Mesenchymal stem cell (in vitro differentiated cells and primary cell): ENCODE measurements around the gene USP38.
A peak's percentile ranks its signal among the peaks of the same experiment; 100 is the strongest.

Experiments used
- DNase-seq: peaks from one replicate; pipeline ENCODE4 v3.0.0-alpha.2; 2013
- H2AFZ ChIP-seq: one replicate; pipeline ENCODE4 v1.6.1; 2013; ENCODE audit warnings: low read depth, mild to moderate bottlenecking, control low read depth, inconsistent platforms, low read length, moderate library complexity
- H2AK5ac ChIP-seq: 2 replicates; pipeline ENCODE4 v1.6.1; 2013; ENCODE audit warnings: low read length, moderate library complexity, mild to moderate bottlenecking, inconsistent platforms; ENCODE audit not compliant: severe bottlenecking
- H2BK120ac ChIP-seq: one replicate; pipeline ENCODE4 v1.6.1; 2013; ENCODE audit warnings: low read depth, mild to moderate bottlenecking, inconsistent platforms, low read length, moderate library complexity
- H2BK12ac ChIP-seq, 2 experiments: one replicate each; pipeline ENCODE4 v1.6.1; 2013; ENCODE audit warnings: inconsistent platforms in 2 of 2, low read length in 2 of 2, mild to moderate bottlenecking in 2 of 2, moderate library complexity in 2 of 2, control low read depth in 1 of 2
- H2BK15ac ChIP-seq: one replicate; pipeline ENCODE4 v1.6.1; 2013; ENCODE audit warnings: mild to moderate bottlenecking, low read depth, inconsistent platforms; ENCODE audit not compliant: poor library complexity, severe bottlenecking
- H2BK5ac ChIP-seq: 2 replicates; pipeline ENCODE4 v1.6.1; 2013; ENCODE audit warnings: low read depth, mild to moderate bottlenecking, low read length, control low read depth, inconsistent platforms; ENCODE audit not compliant: poor library complexity, severe bottlenecking
- H3K14ac ChIP-seq, 2 experiments: one replicate each; pipeline ENCODE4 v1.6.1; 2013; ENCODE audit warnings: inconsistent platforms in 2 of 2, low read length in 2 of 2, control low read depth in 1 of 2, mild to moderate bottlenecking in 1 of 2, moderate library complexity in 1 of 2
- H3K18ac ChIP-seq, 2 experiments: one replicate each; pipeline ENCODE4 v1.6.1; 2013; ENCODE audit warnings: inconsistent platforms in 2 of 2, low read length in 2 of 2, control low read depth in 1 of 2, low read depth in 1 of 2, mild to moderate bottlenecking in 1 of 2
- H3K23ac ChIP-seq, 2 experiments: one replicate each; pipeline ENCODE4 v1.6.1; 2013; ENCODE audit warnings: inconsistent platforms in 2 of 2, low read length in 2 of 2, mild to moderate bottlenecking in 2 of 2, moderate library complexity in 2 of 2, control low read depth in 1 of 2
- H3K27ac ChIP-seq: 2 replicates; pipeline ENCODE4 v1.5.1; 2013; ENCODE audit warnings: mild to moderate bottlenecking, moderate library complexity, low read length, control low read depth, inconsistent platforms; ENCODE audit not compliant: poor library complexity, severe bottlenecking
- H3K27me3 ChIP-seq, 2 experiments: 2 replicates each; pipeline versions ENCODE4 v1.6.1 to v1.7.0; 2013; ENCODE audit warnings: low read length in 2 of 2, mild to moderate bottlenecking in 2 of 2, moderate library complexity in 2 of 2, control low read depth in 1 of 2, inconsistent platforms in 1 of 2; ENCODE audit not compliant: control insufficient read depth in 1 of 2, insufficient read depth in 1 of 2
- H3K36me3 ChIP-seq, 2 experiments: 2 replicates each; pipeline versions ENCODE4 v1.6.1 to v1.7.0; 2013; ENCODE audit warnings: low read length in 2 of 2, control low read depth in 1 of 2, inconsistent platforms in 1 of 2, low read depth in 1 of 2, mild to moderate bottlenecking in 1 of 2; ENCODE audit not compliant: insufficient read depth in 2 of 2, control insufficient read depth in 1 of 2
- H3K4ac ChIP-seq, 2 experiments: one replicate each; pipeline ENCODE4 v1.6.1; 2013; ENCODE audit warnings: inconsistent platforms in 2 of 2, low read length in 2 of 2, mild to moderate bottlenecking in 2 of 2, moderate library complexity in 2 of 2, control low read depth in 1 of 2, low read depth in 1 of 2
- H3K4me1 ChIP-seq: 2 replicates; pipeline ENCODE4 v1.6.1; 2013; ENCODE audit warnings: low read depth, low read length, control low read depth; ENCODE audit not compliant: control insufficient read depth, insufficient read depth
- H3K4me2 ChIP-seq: 2 replicates; pipeline ENCODE4 v1.6.1; 2013; ENCODE audit warnings: low read length, mild to moderate bottlenecking, inconsistent platforms; ENCODE audit not compliant: poor library complexity, severe bottlenecking
- H3K4me3 ChIP-seq, 2 experiments: 2 replicates each; pipeline versions ENCODE4 v1.5.1 to v1.7.0; 2013; ENCODE audit warnings: low read length in 2 of 2, mild to moderate bottlenecking in 2 of 2, control low read depth in 1 of 2, low read depth in 1 of 2; ENCODE audit not compliant: insufficient read depth in 1 of 2
- H3K79me1 ChIP-seq: replicated peaks from 2 replicates; pipeline ENCODE4 v1.6.1; 2013; ENCODE audit warnings: mild to moderate bottlenecking, control low read depth, low read length, inconsistent platforms; ENCODE audit not compliant: poor library complexity, severe bottlenecking
- H3K9ac ChIP-seq: 2 replicates; pipeline ENCODE4 v1.7.0; 2013; ENCODE audit warnings: mild to moderate bottlenecking, low read length, moderate library complexity
- H3K9me3 ChIP-seq: 2 replicates; pipeline ENCODE4 v1.7.0; 2013; ENCODE audit warnings: mild to moderate bottlenecking, low read length; ENCODE audit not compliant: control insufficient read depth
- H4K8ac ChIP-seq: one replicate; pipeline ENCODE4 v1.6.1; 2013; ENCODE audit warnings: inconsistent platforms, mild to moderate bottlenecking, low read length, moderate library complexity
- H4K91ac ChIP-seq: one replicate; pipeline ENCODE4 v1.6.1; 2013; ENCODE audit warnings: mild to moderate bottlenecking, low read length, inconsistent platforms
- WGBS: methylation state at CpG from one replicate; pipeline ENCODE4 v1.1.7; 2013; ENCODE audit warnings: mixed read lengths; 5-methylcytosine and 5-hydroxymethylcytosine counted together

USP38 gene

DNA sequence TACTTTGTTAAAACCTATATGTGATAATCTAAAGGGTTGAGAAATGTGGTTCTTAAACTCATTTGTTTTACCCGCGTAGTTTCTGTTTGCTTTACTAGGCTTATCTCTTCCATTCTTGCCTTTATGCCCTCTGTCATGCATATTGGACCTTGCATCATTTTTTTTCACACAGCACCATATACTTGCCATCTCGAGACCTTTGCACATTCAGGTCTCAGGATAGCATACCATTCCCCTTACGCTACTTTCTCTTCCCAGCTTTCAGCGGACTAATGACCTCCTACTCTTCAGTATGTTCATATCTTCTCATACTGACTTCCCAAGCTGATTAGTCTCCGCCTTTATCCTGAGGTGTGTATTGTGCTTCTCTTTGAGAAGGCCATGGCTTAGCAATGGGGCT lies 40.5 kb downstream of the USP38 start:
- no peak for DNase-seq
- H3K4me1 ChIP-seq: no peaks in the 10 kb centered on the region
- 95% methylated on average over 4 of the region's 6 CpGs for WGBS
- no peak overlapping the region for H4K91ac ChIP-seq
- H3K4me2 ChIP-seq: no peak overlapping the region
- no peak overlapping the region for H3K9ac ChIP-seq
- H3K4ac ChIP-seq: no peak overlapping the region
- no peak overlapping the region for H2BK15ac ChIP-seq
- no peaks in the 10 kb centered on the region for H3K27me3 ChIP-seq
- no peaks in the 10 kb centered on the region for H3K79me1 ChIP-seq
- no peak overlapping the region for H3K18ac ChIP-seq
- H2AK5ac ChIP-seq: no peak overlapping the region
- H3K14ac ChIP-seq: no peak overlapping the region
- no peak overlapping the region for H2BK12ac ChIP-seq
- H2BK120ac ChIP-seq: no peak overlapping the region
- H3K4me3 ChIP-seq: no peak overlapping the region
- no peak overlapping the region for H4K8ac ChIP-seq
- H2AFZ ChIP-seq: no peak overlapping the region
- H3K27ac ChIP-seq: no peak overlapping the region
- no peak overlapping the region for H2BK5ac ChIP-seq
- H3K23ac ChIP-seq: no peak overlapping the region
- H3K9me3 ChIP-seq: no peaks in the 10 kb centered on the region
- peaks cover 0 to 29% of the 10 kb centered on the region in 2 experiments for H3K36me3 ChIP-seq

DNA sequence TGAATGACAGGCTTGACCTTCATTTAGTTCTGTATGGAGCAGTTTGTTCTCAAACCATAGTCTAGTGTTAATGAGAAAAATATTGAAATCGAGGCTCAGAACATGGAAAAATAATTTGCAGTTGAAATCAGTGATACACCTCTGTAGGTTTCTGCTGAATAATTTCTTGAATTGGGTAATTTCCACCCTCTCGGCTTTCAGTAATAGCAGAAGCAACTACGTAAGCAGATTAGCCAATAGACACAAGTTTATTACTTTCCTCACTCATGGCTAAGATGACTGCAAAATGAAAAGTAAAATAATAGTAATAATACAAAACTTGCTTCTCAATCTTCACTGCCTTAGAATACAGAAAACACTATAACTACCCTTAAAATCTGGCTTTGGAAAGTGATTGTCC lies 46.0 kb downstream of the USP38 start:
- peaks cover 0 to 2% of the 10 kb centered on the region in 2 experiments for H3K36me3 ChIP-seq
- DNase-seq: no peak
- WGBS: 92% methylated on average over 2 of the region's 3 CpGs
- no peaks in the 10 kb centered on the region for H3K27me3 ChIP-seq
- no peak overlapping the region for H3K23ac ChIP-seq
- H3K9me3 ChIP-seq: no peaks in the 10 kb centered on the region
- no peak overlapping the region for H2BK15ac ChIP-seq
- H3K4me1 ChIP-seq: no peaks in the 10 kb centered on the region
- no peak overlapping the region for H2BK120ac ChIP-seq
- no peaks in the 10 kb centered on the region for H3K79me1 ChIP-seq
- no peak overlapping the region for H3K4me2 ChIP-seq
- H3K14ac ChIP-seq: no peak overlapping the region
- no peak overlapping the region for H2BK12ac ChIP-seq
- H4K8ac ChIP-seq: no peak overlapping the region
- no peak overlapping the region for H4K91ac ChIP-seq
- H3K27ac ChIP-seq: no peak overlapping the region
- H2AK5ac ChIP-seq: no peak overlapping the region
- H3K9ac ChIP-seq: no peak overlapping the region
- H3K4me3 ChIP-seq: no peak overlapping the region
- H3K18ac ChIP-seq: no peak overlapping the region
- H2AFZ ChIP-seq: no peak overlapping the region
- H3K4ac ChIP-seq: no peak overlapping the region
- H2BK5ac ChIP-seq: no peak overlapping the region

DNA sequence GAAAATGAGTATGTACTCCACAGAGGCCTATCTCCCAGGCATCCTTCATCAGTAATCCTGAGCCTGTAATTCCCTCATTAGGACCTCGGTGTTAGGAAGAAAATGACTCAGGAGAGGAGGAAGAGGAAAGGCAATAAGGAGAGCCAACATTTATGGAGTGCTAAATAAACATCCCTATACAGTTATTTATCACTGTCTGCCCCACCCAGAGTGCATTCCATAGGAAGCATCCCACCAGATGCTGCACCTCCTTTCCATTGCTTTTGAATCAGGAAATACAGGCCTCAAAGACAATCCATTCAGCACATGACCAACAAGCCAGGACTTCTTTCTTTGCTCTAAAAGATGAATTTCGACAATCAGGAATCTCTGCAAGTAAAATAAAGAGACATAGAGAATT lies 47.6 kb downstream of the USP38 start:
- no peak overlapping the region for H2BK15ac ChIP-seq
- H4K91ac ChIP-seq: no peak overlapping the region
- no peak overlapping the region for H2AK5ac ChIP-seq
- no peak overlapping the region for H2BK120ac ChIP-seq
- no peaks in the 10 kb centered on the region for H3K9me3 ChIP-seq
- H3K18ac ChIP-seq: no peak overlapping the region
- H3K27ac ChIP-seq: no peak overlapping the region
- H3K14ac ChIP-seq: no peak overlapping the region
- 93% methylated on average over 1 of the region's 2 CpGs for WGBS
- no peaks in the 10 kb centered on the region for H3K4me1 ChIP-seq
- H2AFZ ChIP-seq: no peak overlapping the region
- no peaks in the 10 kb centered on the region for H3K79me1 ChIP-seq
- no peak overlapping the region for H3K4me3 ChIP-seq
- no peak overlapping the region for H2BK5ac ChIP-seq
- H4K8ac ChIP-seq: no peak overlapping the region
- H3K9ac ChIP-seq: no peak overlapping the region
- H3K4me2 ChIP-seq: no peak overlapping the region
- peak; percentile 6 for DNase-seq
- H2BK12ac ChIP-seq: no peak overlapping the region
- H3K27me3 ChIP-seq: no peaks in the 10 kb centered on the region
- H3K23ac ChIP-seq: no peak overlapping the region
- H3K36me3 ChIP-seq: no peaks in the 10 kb centered on the region
- no peak overlapping the region for H3K4ac ChIP-seq

DNA sequence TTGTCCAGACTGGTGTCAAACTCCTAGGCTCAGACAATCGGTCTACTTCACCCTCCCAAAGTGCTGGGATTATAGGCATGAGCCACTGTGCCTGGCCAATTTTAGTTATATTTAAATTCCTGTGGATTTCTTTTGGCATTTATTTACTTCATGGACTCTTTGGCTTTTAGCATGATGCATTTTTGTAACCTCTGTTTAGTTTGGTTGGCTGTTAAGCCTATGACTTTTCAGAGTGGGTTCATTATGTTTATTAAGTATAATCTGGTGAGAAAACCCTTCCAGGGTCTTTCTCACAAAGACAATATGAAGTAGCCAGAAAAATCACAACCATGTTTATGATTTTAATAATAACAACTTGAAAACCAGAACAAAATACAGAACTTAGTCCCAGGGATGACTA lies 49.4 kb downstream of the USP38 start:
- no peaks in the 10 kb centered on the region for H3K4me1 ChIP-seq
- H4K91ac ChIP-seq: no peak overlapping the region
- H3K23ac ChIP-seq: no peak overlapping the region
- no peaks in the 10 kb centered on the region for H3K36me3 ChIP-seq
- no peak overlapping the region for H3K4ac ChIP-seq
- no peaks in the 10 kb centered on the region for H3K27me3 ChIP-seq
- no peak overlapping the region for H2BK5ac ChIP-seq
- H3K9ac ChIP-seq: no peak overlapping the region
- DNase-seq: peak; percentile 31
- H3K4me3 ChIP-seq: no peak overlapping the region
- H2AFZ ChIP-seq: no peak overlapping the region
- no peak overlapping the region for H2BK12ac ChIP-seq
- H3K27ac ChIP-seq: no peak overlapping the region
- no peak overlapping the region for H2BK15ac ChIP-seq
- no peak overlapping the region for H2AK5ac ChIP-seq
- 67% methylated on average over 1 of the region's 1 CpG for WGBS
- H3K9me3 ChIP-seq: no peaks in the 10 kb centered on the region
- H4K8ac ChIP-seq: no peak overlapping the region
- H3K14ac ChIP-seq: no peak overlapping the region
- no peak overlapping the region for H3K18ac ChIP-seq
- no peak overlapping the region for H3K4me2 ChIP-seq
- no peak overlapping the region for H2BK120ac ChIP-seq
- no peaks in the 10 kb centered on the region for H3K79me1 ChIP-seq
